Measurements from ENCODE around the gene CD109. TPM values are rescaled to one million over a fixed set of nuclear protein-coding genes. Genes with fewer than 3 reads are reported as not detected.
A peak's percentile ranks its signal among the peaks of the same experiment; 100 is the strongest.
"Not testable (repeated sequence)": the region's sequence is repeated elsewhere in the genome, so short reads cannot be mapped to it uniquely, and the experiment has no call there.

The CD109 gene
- total RNA-seq, 1 donor from 2014 or later = 23.6 TPM

- intact Hi-C loops (cut with micrococcal nuclease) = loop anchor here (10.0 kb wide), 1 partner anchor 269 kb away; the partner anchor contains the start of gene CGAS
Observed at GRCh38 chr6:73723480-73723879, 27.5 kb downstream of the CD109 start.

GRCh38 chr6:73724389-73724788, 28.4 kb downstream of the CD109 start:
- DNase-seq = no peak
- peaks cover 39% of the 10 kb centered on the region for H3K4me1 Mint-ChIP-seq
- H3K4me3 Mint-ChIP-seq = no peak overlapping the region
- peaks cover 35% of the 10 kb centered on the region for H3K36me3 Mint-ChIP-seq (ENCODE audit: low read depth)
- H3K9me3 Mint-ChIP-seq = no peaks in the 10 kb centered on the region
- H3K27me3 Mint-ChIP-seq = no peaks in the 10 kb centered on the region
- intact Hi-C loops (cut with micrococcal nuclease) = loop anchor here (10.0 kb wide), 1 partner anchor 270 kb away; the partner anchor contains the start of gene CGAS
- peak overlapping the region; percentile 20 for H3K27ac Mint-ChIP-seq

More at GRCh38 chr6:73723480-73723879, 27.5 kb downstream of the CD109 start:
- H3K27ac Mint-ChIP-seq = peak overlapping the region; percentile 79
- DNase-seq = peak; percentile 49
- H3K36me3 Mint-ChIP-seq (ENCODE audit: low read depth) = peaks cover 32% of the 10 kb centered on the region
- H3K9me3 Mint-ChIP-seq, H3K27me3 Mint-ChIP-seq, H3K4me3 Mint-ChIP-seq: not testable (repeated sequence)
- peaks cover 37% of the 10 kb centered on the region for H3K4me1 Mint-ChIP-seq

- peaks cover 40% of the 10 kb centered on the region for H3K4me1 Mint-ChIP-seq
- H3K27me3 Mint-ChIP-seq, H3K9me3 Mint-ChIP-seq: not testable (repeated sequence)
- peak overlapping the region; percentile 25 for H3K4me3 Mint-ChIP-seq
- peak; percentile 81 for DNase-seq
- H3K27ac Mint-ChIP-seq = peak overlapping the region; percentile 29
- peaks cover 36% of the 10 kb centered on the region for H3K36me3 Mint-ChIP-seq (ENCODE audit: low read depth)
- intact Hi-C loops (cut with micrococcal nuclease) = loop anchor here (10.0 kb wide), 1 partner anchor 270 kb away; the partner anchor contains the start of gene CGAS
Observed at GRCh38 chr6:73725192-73725591, 29.2 kb downstream of the CD109 start.

GRCh38 chr6:73727114-73727513, 31.1 kb downstream of the CD109 start:
- Mint-ChIP-seq H3K4me1 (peaks cover 40% of the 10 kb centered on the region), H3K4me3 (no peak overlapping the region)

GRCh38 chr6:73728548-73729205, 32.7 kb downstream of the CD109 start:
- peak overlapping the region; percentile 88 for H3K27ac Mint-ChIP-seq
- no peaks in the 10 kb centered on the region for H3K27me3 Mint-ChIP-seq
- H3K4me3 Mint-ChIP-seq = peak overlapping the region; percentile 42
- peak; percentile 76 for DNase-seq
- intact Hi-C loops (cut with micrococcal nuclease) = loop anchor here (1.0 to 10.0 kb wide), 3 partner anchors 33 to 274 kb away; partner anchors contain the start of genes CGAS and SLC17A5
- peaks cover 39% of the 10 kb centered on the region for H3K36me3 Mint-ChIP-seq (ENCODE audit: low read depth)
- no peaks in the 10 kb centered on the region for H3K9me3 Mint-ChIP-seq
- H3K4me1 Mint-ChIP-seq = peaks cover 39% of the 10 kb centered on the region

More at GRCh38 chr6:73727114-73727513, 31.1 kb downstream of the CD109 start:
- intact Hi-C loops (cut with micrococcal nuclease) = loop anchor here (10.0 kb wide), 1 partner anchor 272 kb away; the partner anchor contains the start of gene CGAS
- Mint-ChIP-seq H3K27me3 (no peaks in the 10 kb centered on the region), H3K27ac (no peak overlapping the region), H3K36me3 (ENCODE audit: low read depth) (peaks cover 45% of the 10 kb centered on the region), H3K9me3 (no peaks in the 10 kb centered on the region)
- DNase-seq = no peak

GRCh38 chr6:73731285-73731684, 35.3 kb downstream of the CD109 start:
- Mint-ChIP-seq H3K9me3 (no peaks in the 10 kb centered on the region), H3K4me3 (no peak overlapping the region), H3K4me1 (peaks cover 40% of the 10 kb centered on the region), H3K27me3 (no peaks in the 10 kb centered on the region), H3K36me3 (ENCODE audit: low read depth) (peaks cover 43% of the 10 kb centered on the region), H3K27ac (no peak overlapping the region)
- intact Hi-C loops (cut with micrococcal nuclease) = loop anchor here (5.0 kb wide), 1 partner anchor 209 kb away; the partner anchor contains the start of gene EEF1A1
- peak; percentile 53 for DNase-seq

- Mint-ChIP-seq H3K4me3 (no peak overlapping the region), H3K36me3 (ENCODE audit: low read depth) (peaks cover 37% of the 10 kb centered on the region), H3K27ac (no peak overlapping the region)
Observed at GRCh38 chr6:73732845-73733675, 37.1 kb downstream of the CD109 start.

GRCh38 chr6:73733791-73734190, 37.8 kb downstream of the CD109 start:
- intact Hi-C loops (cut with micrococcal nuclease) = loop anchor here (1.0 to 5.0 kb wide), 2 partner anchors 58 to 211 kb away; partner anchors contain the start of gene EEF1A1
- H3K36me3 Mint-ChIP-seq (ENCODE audit: low read depth) = peaks cover 37% of the 10 kb centered on the region
- peaks cover 27% of the 10 kb centered on the region for H3K4me1 Mint-ChIP-seq
- no peaks in the 10 kb centered on the region for H3K9me3 Mint-ChIP-seq
- H3K27ac Mint-ChIP-seq = no peak overlapping the region
- H3K4me3 Mint-ChIP-seq = no peak overlapping the region
- no peaks in the 10 kb centered on the region for H3K27me3 Mint-ChIP-seq
- peak; percentile 49 for DNase-seq

More at GRCh38 chr6:73732845-73733675, 37.1 kb downstream of the CD109 start:
- Mint-ChIP-seq H3K27me3 (no peaks in the 10 kb centered on the region), H3K4me1 (peaks cover 31% of the 10 kb centered on the region), H3K9me3 (no peaks in the 10 kb centered on the region)
- intact Hi-C loops (cut with micrococcal nuclease) = loop anchor here (1.0 to 5.0 kb wide), 2 partner anchors 58 to 211 kb away; partner anchors contain the start of gene EEF1A1
- DNase-seq = peak; percentile 93

- Mint-ChIP-seq H3K4me1 (peaks cover 19% of the 10 kb centered on the region), H3K4me3 (no peak overlapping the region), H3K9me3 (no peaks in the 10 kb centered on the region), H3K27ac (no peak overlapping the region), H3K27me3 (no peaks in the 10 kb centered on the region), H3K36me3 (ENCODE audit: low read depth) (peaks cover 32% of the 10 kb centered on the region)
- intact Hi-C loops (cut with micrococcal nuclease) = loop anchor here (5.0 kb wide), 2 partner anchors 213 to 237 kb away; partner anchors contain the start of gene EEF1A1
- peak; percentile 53 for DNase-seq
Observed at GRCh38 chr6:73734832-73735453, 38.9 kb downstream of the CD109 start.

- no peak for DNase-seq
- Mint-ChIP-seq H3K27ac (no peak overlapping the region), H3K36me3 (ENCODE audit: low read depth) (peaks cover 14% of the 10 kb centered on the region), H3K9me3 (no peaks in the 10 kb centered on the region), H3K4me1 (peaks cover 6% of the 10 kb centered on the region), H3K4me3 (no peak overlapping the region), H3K27me3 (no peaks in the 10 kb centered on the region)
- intact Hi-C loops (cut with micrococcal nuclease) = loop anchor here (1.0 to 5.0 kb wide), 3 partner anchors 117 to 1473 kb away; no protein-coding TSS in a partner anchor
Observed at GRCh38 chr6:73738367-73739028, 42.5 kb downstream of the CD109 start.

- Mint-ChIP-seq H3K9me3 (no peaks in the 10 kb centered on the region), H3K36me3 (ENCODE audit: low read depth) (peaks cover 16% of the 10 kb centered on the region), H3K4me3 (no peak overlapping the region), H3K4me1 (peaks cover 5% of the 10 kb centered on the region), H3K27ac (no peak overlapping the region), H3K27me3 (no peaks in the 10 kb centered on the region)
- intact Hi-C loops (cut with micrococcal nuclease) = loop anchor here (1.0 to 5.0 kb wide), 3 partner anchors 116 to 1472 kb away; no protein-coding TSS in a partner anchor
- peak; percentile 73 for DNase-seq
Observed at GRCh38 chr6:73739096-73739495, 43.1 kb downstream of the CD109 start.

GRCh38 chr6:73742433-73742832, 46.4 kb downstream of the CD109 start:
- no peak overlapping the region for H3K27ac Mint-ChIP-seq
- no peaks in the 10 kb centered on the region for H3K4me1 Mint-ChIP-seq
- peaks cover 16% of the 10 kb centered on the region for H3K36me3 Mint-ChIP-seq (ENCODE audit: low read depth)
- H3K27me3 Mint-ChIP-seq = no peaks in the 10 kb centered on the region
- no peak overlapping the region for H3K4me3 Mint-ChIP-seq
- H3K9me3 Mint-ChIP-seq = no peaks in the 10 kb centered on the region
- no peak for DNase-seq
- intact Hi-C loops (cut with micrococcal nuclease) = loop anchor here (5.0 kb wide), 1 partner anchor 345 kb away; no protein-coding TSS in a partner anchor

- peaks cover 16% of the 10 kb centered on the region for H3K36me3 Mint-ChIP-seq (ENCODE audit: low read depth)
- no peaks in the 10 kb centered on the region for H3K9me3 Mint-ChIP-seq
- H3K4me3 Mint-ChIP-seq = no peak overlapping the region
- no peak for DNase-seq
- intact Hi-C loops (cut with micrococcal nuclease) = loop anchor here (5.0 kb wide), 1 partner anchor 344 kb away; no protein-coding TSS in a partner anchor
- no peaks in the 10 kb centered on the region for H3K4me1 Mint-ChIP-seq
- no peaks in the 10 kb centered on the region for H3K27me3 Mint-ChIP-seq
- H3K27ac Mint-ChIP-seq = no peak overlapping the region
Observed at GRCh38 chr6:73743081-73743480, 47.1 kb downstream of the CD109 start.

All from activated CD4-positive, alpha-beta T cell treated with anti-CD3 and anti-CD28 coated beads, Interleukin-2, amount 10 ng/mL, durations not matched to agents 24 days and 14 days (primary cell).